Loucy (cell line): ENCODE measurements around the gene MSRB2.

Experiments
- CTCF ChIP-seq: fragments of 200-600 bp; sonication (generic); conservative IDR thresholded peaks from 2 replicates; pipeline ENCODE4 v1.5.1; 2014; ENCODE audit warnings: mild to moderate bottlenecking, antibody characterized with exemption, low read length
- EZH2phosphoT487 ChIP-seq: fragments of 200-600 bp; IDR thresholded peaks from 2 replicates; pipeline ENCODE4 v1.6.1; 2018; ENCODE audit warnings: antibody characterized with exemption, mild to moderate bottlenecking, moderate library complexity, borderline replicate concordance

- TF ChIP-seq CTCF (no peak), EZH2phosphoT487 (no peak)
These were observed 48.0 kb upstream of the MSRB2 start for GRCh38 chr10:23047201-23048050.
